Measurements from ENCODE around the gene OR1L6.

OR1L6 gene

DNA sequence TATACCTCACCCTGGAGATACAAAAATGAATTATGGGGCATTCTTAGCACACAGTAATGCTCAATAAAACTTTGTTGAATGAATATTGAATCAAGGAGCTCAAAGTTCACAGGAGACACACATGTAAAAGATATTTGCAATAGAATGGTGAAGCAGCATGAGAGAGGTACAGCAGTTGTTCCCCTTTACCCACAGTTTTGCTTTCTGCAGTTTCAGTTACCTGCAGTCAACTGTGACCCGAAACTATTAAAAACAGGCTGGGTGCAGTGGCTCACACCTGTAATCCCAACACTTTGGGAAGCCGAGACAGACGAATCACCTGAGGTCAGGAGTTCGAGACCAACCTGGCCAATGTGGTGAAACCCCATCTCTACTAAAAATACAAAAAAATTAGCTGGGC, 44.2 kb downstream of the OR1L6 start:
- no peak overlapping the region for H3K4me3 ChIP-seq (ENCODE audit: low read depth, low read length)
- no peak for DNase-seq (ENCODE audit: low read depth, low spot score)
- in situ Hi-C loops (cut with HindIII; ENCODE audit: low sequenced_read_pairs): no loop called here
- TF ChIP-seq, protein P1, sequence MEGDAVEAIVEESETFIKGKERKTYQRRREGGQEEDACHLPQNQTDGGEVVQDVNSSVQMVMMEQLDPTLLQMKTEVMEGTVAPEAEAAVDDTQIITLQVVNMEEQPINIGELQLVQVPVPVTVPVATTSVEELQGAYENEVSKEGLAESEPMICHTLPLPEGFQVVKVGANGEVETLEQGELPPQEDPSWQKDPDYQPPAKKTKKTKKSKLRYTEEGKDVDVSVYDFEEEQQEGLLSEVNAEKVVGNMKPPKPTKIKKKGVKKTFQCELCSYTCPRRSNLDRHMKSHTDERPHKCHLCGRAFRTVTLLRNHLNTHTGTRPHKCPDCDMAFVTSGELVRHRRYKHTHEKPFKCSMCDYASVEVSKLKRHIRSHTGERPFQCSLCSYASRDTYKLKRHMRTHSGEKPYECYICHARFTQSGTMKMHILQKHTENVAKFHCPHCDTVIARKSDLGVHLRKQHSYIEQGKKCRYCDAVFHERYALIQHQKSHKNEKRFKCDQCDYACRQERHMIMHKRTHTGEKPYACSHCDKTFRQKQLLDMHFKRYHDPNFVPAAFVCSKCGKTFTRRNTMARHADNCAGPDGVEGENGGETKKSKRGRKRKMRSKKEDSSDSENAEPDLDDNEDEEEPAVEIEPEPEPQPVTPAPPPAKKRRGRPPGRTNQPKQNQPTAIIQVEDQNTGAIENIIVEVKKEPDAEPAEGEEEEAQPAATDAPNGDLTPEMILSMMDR (IDR thresholded peaks at IDR 0.05; ENCODE audit: low read depth, low read length): no peak

DNA sequence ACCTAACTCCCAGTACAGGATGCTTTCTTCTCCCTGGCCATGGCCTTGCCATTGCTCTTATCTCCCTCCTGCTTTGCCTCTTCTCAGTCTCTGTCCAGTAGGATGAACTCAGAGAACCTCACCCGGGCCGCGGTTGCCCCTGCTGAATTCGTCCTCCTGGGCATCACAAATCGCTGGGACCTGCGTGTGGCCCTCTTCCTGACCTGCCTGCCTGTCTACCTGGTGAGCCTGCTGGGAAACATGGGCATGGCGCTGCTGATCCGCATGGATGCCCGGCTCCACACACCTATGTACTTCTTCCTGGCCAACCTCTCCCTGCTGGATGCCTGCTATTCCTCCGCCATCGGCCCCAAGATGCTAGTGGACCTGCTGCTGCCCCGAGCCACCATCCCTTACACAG, 46.7 kb downstream of the OR1L6 start, which contains the start of gene OR5C1:
OR5C1 (plus strand) TSS at position 103 of the 400 bp plus-strand sequence; CDS start at position 103, 0 bp downstream.
- no peak within 1 kb of the TSS for H3K4me3 ChIP-seq (ENCODE audit: low read depth, low read length)
- DNase-seq (ENCODE audit: low read depth, low spot score): no peak
- in situ Hi-C loops (cut with HindIII; ENCODE audit: low sequenced_read_pairs): no loop called here
- TF ChIP-seq, protein P1 (IDR thresholded peaks at IDR 0.05; ENCODE audit: low read depth, low read length): no peak

DNA sequence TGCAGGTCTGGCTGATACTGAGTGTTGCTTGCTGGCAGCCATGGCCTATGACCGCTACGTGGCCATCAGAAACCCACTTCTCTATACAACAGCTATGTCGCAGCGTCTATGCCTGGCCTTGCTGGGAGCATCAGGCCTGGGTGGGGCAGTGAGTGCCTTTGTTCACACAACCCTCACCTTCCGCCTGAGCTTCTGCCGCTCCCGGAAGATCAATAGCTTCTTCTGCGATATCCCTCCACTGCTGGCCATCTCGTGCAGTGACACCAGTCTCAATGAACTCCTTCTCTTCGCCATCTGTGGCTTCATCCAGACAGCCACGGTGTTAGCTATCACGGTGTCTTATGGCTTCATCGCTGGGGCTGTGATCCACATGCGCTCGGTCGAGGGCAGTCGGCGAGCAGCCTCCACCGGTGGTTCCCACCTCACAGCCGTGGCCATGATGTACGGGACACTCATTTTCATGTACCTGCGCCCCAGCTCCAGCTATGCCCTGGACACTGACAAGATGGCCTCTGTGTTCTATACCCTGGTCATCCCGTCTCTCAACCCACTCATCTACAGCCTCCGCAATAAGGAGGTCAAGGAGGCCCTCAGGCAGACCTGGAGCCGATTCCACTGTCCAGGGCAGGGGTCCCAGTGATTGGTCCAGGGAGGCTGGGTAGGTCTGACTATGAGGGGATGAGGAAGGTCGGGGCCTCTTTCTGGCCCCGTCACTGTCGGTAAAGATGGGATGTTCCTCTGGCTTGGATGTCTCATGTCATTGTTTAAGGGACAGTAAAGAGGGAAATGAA, 47.3 kb downstream of the OR1L6 start:
- no peak overlapping the region for H3K4me3 ChIP-seq (ENCODE audit: low read depth, low read length)
- TF ChIP-seq, protein P1 (IDR thresholded peaks at IDR 0.05; ENCODE audit: low read depth, low read length): no peak
- no peak for DNase-seq (ENCODE audit: low read depth, low spot score)
- in situ Hi-C loops (cut with HindIII; ENCODE audit: low sequenced_read_pairs): no loop called here

DNA sequence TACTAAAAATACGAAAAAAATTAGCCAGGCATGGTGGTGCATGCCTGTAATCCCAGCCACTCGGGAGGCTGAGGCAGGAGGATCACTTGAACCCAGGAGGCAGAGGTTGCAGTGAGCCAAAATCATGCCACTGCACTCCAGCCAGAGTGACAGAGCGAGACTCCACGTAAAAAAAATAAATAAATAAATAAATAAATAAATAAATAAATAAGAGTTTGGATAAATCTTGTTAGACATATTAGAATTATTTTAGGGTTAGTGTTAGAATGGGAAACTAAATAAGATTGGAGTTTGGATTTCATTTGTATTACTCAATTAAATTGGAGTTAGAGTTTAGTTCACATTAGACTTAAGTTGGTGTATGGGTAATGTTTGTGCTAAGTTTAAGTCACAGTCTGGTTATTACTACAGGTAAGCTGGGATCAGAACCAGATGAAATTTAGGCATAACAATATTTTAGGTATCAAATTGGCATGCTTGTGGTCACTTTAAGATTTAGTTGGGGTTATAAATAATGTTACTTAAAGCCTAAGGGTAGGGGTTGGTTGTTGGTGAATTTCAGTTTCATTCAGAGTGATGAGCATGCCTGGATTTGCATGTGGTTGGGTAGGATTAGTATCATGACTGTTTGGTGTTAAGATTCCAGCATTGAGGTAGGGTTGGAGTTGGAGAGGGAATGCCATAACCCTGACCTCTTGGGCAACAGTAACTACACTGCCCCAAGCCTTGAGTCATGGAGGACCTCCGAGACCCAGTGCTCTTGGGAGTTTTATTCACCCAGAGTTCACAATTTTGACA, 50.0 kb downstream of the OR1L6 start:
- DNase-seq (ENCODE audit: low read depth, low spot score): no peak
- TF ChIP-seq, protein P1 (IDR thresholded peaks at IDR 0.05; ENCODE audit: low read depth, low read length): no peak
- H3K4me3 ChIP-seq (ENCODE audit: low read depth, low read length): no peak overlapping the region
- in situ Hi-C loops (cut with HindIII; ENCODE audit: low sequenced_read_pairs): no loop called here

DNA sequence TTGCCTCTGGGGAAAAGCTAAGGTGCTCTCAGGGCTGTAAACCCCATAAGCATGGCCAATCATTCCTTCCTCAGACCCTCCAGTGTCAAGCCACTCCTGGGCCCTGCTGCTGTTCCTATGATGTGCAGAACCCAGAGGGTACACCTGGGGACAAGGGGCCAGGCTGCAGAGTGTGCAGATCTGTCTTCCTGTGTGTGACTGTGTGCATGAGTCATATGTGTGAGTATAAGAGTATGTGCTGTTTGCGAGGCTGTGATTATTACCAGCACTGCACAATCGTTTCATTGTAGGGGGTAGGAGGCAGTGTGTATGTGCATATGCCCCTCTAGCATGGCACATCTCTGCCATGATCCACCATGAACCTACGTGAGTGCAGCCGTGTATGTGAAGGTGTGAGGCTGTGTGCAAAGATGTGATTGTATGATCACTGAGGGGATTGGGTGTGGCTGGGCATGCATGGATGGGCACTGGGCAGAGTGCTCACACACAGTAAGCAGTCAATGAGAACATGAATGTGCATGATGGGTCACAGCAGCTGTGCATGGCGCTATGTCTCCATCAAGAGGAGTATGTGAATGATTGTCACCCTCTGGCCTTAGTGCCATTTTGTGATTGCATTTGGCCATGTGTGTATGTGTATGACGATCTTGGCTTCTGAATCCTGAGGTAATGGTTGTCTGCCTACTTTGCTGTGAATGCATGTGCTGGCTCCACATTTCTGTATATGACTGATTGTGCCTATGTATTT, 55.4 kb downstream of the OR1L6 start:
- DNase-seq (ENCODE audit: low read depth, low spot score): no peak
- TF ChIP-seq, protein P1 (IDR thresholded peaks at IDR 0.05; ENCODE audit: low read depth, low read length): no peak
- in situ Hi-C loops (cut with HindIII; ENCODE audit: low sequenced_read_pairs): no loop called here
- no peak overlapping the region for H3K4me3 ChIP-seq (ENCODE audit: low read depth, low read length)

Data from astrocyte of the spinal cord (primary cell).